GM19397 (cell line): ENCODE data around the gene KRT3.
"Not testable (repeated sequence)": the region's sequence is repeated elsewhere in the genome, so short reads cannot be mapped to it uniquely, and the experiment has no call there.

Experiments used
- ATAC-seq: cut with Tn5 transposase; IDR thresholded peaks from one replicate; pipeline ENCODE4 v1.9.1; 2021; ENCODE audit warnings: mild to moderate bottlenecking, moderate library complexity; ENCODE audit not compliant: unreplicated experiment

Gene KRT3

DNA sequence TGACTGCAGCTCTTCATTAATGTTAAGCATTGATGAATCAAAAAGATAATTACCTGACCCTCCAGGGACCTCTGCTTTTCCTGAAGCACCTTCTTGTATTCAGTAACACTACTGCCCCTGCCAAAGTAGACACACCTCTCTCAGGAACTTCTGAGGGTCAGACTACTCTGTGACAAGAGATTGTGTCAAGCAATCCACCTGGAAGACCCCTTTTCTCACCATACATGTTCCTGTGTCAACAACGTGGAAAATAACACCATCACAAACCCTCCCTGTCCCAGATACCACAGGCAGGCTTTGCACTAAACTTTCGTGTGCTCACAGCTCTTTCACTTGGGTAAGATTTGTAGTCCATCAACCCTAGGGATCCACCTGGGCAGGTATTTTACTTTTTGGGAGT lies 31.9 kb downstream of the KRT3 start:
- no peak for ATAC-seq

GRCh38 chr12:52763036-52763659 lies 32.8 kb downstream of the KRT3 start:
- ATAC-seq = no peak

- no peak for ATAC-seq
Observed at GRCh38 chr12:52761802-52762201, 34.1 kb downstream of the KRT3 start.

GRCh38 chr12:52761218-52761617 lies 34.7 kb downstream of the KRT3 start:
- not testable (repeated sequence) for ATAC-seq

DNA sequence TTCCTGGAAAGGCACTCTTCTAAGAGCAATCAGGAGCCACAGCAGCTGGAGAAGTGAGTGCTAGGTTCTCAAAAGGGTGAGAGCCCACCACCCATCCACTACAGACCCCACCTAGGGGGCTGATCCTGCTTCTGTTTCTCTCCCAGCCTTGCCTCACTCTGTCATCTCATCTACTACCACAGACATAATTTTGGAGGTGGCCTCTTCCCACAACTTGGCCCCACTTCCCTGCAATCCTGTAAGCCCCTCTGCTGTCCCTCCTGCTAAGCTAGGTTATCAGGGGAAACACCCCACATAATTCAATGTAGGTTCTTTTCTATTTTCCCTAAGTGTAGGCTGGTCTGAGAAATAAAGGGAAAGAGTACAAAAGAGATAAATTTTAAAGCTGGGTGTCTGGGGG lies 35.3 kb downstream of the KRT3 start:
- no peak for ATAC-seq

DNA sequence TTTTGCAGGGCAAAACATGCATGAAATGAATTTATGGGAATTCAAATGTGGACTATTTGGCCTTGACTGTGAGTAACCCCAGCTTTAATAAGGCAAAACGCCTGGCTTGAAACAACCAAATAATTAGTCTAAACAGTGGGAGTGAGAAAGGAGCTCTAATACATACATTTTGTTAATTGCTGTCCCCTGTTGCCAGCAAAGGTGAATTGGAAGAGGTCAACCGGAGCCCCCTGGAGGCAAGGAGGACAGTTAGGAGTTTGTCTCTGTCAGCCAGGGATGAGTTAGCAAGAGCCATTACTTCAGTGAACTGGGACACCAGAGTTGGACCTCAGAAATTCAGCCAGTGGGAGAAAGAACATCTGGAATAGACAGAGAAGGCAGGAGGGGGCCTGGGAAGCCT lies 36.2 kb downstream of the KRT3 start:
- no peak for ATAC-seq

- no peak for ATAC-seq
Observed at GRCh38 chr12:52759218-52759617, 36.7 kb downstream of the KRT3 start.

GRCh38 chr12:52757449-52758176 lies 38.3 kb downstream of the KRT3 start:
- ATAC-seq = no peak

- no peak for ATAC-seq
Observed at GRCh38 chr12:52756281-52756960, 39.5 kb downstream of the KRT3 start.

DNA sequence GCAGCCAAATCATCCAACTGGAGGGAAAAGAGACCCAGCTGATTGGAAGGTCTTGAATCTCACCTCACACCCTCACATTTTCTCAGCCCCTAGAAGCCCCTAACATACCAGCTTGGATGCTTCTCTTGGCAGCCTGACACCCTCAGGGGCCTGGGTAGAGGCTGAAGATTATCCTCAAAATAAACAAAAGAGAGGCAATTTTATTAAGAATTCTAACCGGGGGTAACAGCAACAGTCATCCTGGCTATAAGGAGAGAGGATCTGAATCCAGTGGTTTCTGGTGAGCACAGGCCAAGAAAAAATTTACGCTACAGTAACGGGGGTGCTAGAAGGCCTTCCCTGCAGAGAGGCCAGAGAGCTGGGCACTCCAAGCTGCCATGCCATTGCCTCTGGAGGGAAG lies 40.4 kb downstream of the KRT3 start:
- no peak for ATAC-seq

GRCh38 chr12:52754135-52754534 lies 41.8 kb downstream of the KRT3 start:
- no peak for ATAC-seq

GRCh38 chr12:52753283-52753682 lies 42.6 kb downstream of the KRT3 start:
- no peak for ATAC-seq

- no peak for ATAC-seq
Observed at GRCh38 chr12:52752516-52752915, 43.4 kb downstream of the KRT3 start.

DNA sequence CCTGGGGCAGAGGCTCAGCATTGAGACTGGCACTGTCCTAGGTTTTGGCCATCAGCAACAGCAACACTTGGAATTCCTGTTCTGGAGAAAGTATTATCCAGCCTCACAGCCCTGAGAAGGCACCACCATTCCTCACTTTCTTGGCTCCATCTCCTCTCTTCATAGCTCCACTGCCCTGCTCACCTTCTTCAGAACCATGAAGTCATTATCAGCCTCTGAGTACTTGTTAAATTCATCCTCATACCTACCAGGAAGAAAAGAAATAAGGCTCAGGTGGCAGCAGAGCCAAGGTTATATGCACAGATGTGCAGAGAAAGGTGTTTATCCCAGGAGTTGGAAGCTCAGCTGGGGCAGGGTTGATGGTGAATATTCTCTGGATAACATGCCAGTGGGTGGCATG lies 44.1 kb downstream of the KRT3 start:
- no peak for ATAC-seq

- not testable (repeated sequence) for ATAC-seq
Observed at GRCh38 chr12:52750532-52750931, 45.4 kb downstream of the KRT3 start.

DNA sequence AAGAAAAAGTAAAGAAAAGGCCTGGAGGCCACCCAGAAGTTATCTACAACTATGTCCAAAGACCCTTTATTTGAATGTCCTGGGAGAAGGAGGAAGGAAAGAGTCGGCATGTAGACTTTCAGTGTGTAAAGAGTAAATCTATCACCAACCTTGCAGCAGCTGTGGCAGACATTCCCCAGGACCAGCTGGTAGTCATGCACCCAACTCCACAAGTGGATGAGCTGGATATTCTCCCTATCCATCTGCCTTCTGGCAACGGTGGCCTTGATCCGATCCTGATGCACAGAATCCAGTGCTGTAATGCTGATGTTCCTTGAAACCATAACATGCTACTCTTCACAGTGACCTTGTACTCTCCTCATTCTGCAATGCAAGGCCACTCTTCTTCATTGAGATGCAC lies 46.1 kb downstream of the KRT3 start:
- no peak for ATAC-seq

DNA sequence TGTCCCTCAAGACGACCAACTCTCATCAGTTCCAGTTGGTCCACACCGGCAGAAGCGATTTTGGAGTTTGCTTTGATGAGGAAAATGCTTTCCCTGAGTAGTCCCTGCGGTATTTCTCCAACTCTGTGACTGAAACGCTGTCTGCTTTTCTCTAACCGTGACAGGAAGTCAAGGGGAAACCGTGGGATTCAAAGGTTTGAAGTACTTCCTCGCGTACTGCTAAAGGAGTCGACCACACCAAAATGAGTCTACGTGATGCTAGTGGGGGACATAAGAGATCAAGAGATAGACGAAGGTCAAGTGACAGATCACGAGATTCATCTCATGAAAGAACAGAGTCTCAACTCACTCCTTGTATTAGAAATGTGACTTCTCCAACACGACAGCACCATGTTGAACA lies 47.3 kb downstream of the KRT3 start:
- no peak for ATAC-seq

GRCh38 chr12:52745554-52745953 lies 50.4 kb downstream of the KRT3 start:
- no peak for ATAC-seq

- no peak for ATAC-seq
Observed at GRCh38 chr12:52744493-52745156, 51.3 kb downstream of the KRT3 start.

GRCh38 chr12:52742822-52743457 lies 53.0 kb downstream of the KRT3 start:
- no peak for ATAC-seq

GRCh38 chr12:52742196-52742580 lies 53.7 kb downstream of the KRT3 start:
- no peak for ATAC-seq
